Stimulated activated CD4-positive, alpha-beta T cell treated with anti-CD3 and anti-CD28 coated beads, Interleukin-1b, Interleukin-23, amount 100 ng/mL, for 1 hour (primary cell): ENCODE data around the gene ZNF611.
"Not testable (repeated sequence)": the region's sequence is repeated elsewhere in the genome, so short reads cannot be mapped to it uniquely, and the experiment has no call there.

Source experiments
- DNase-seq, 2 donors: peaks; one replicate each; pipeline ENCODE4 v3.0.0-alpha.2; 2020; ENCODE audit warnings: low read depth in 2 of 2

Gene ZNF611

DNA sequence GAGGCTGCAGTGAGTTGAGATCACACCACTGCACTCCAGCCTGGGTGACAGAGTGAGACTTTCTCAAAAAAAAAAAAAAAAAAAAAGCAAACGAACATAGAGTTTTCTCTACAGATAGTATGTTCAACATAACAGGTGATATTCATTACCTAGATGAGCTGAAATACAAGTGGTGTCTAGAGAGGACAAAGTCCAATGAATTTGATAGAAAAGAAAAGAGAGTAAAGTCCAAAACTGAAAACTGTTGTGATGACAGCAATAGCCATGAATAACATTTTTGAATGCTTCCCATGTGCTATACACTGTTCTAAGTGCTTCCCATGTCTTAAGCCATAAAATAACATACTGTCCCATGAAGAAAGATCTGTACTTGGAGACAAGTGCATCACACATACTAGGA, 53.6 kb downstream of the ZNF611 start:
- DNase-seq = not testable (repeated sequence)

DNA sequence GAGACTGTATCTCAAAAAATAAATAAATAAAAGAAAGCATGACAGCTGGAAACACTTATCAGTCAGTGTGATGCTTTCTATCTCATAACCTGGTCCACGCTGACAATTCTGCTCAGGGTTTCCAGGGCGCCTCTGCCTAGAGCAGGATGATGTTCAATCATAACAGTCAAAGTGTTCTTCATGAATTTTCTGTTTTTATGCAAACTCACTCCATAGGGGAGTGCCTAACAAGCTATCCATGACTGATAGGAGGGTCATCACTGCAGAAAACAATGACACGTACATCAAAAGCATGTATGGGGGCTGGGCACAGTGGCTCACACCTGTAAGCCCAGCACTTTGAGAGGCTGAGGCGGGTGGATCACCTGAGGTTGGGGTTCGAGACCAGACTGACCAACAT, 55.2 kb downstream of the ZNF611 start:
- DNase-seq = no peak

DNA sequence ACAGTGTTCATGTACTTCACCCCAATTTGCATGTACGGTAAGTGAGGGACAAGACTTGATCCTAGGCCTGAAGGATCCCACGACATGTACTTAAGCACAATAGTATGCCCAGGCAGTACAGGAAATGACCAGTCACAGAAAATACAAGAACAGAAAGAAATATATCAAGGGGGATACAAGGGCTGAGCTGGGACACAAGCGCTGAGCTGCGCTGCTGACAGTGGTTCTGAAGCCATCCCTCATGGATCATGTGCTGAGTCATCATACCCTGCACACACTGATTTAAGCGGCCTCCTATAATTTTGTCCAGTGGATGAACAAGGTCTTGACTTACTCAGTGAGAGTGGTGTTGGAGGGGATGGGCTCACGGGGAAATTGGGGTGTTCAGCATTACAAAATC, 59.6 kb downstream of the ZNF611 start:
- DNase-seq = not testable (repeated sequence)

DNA sequence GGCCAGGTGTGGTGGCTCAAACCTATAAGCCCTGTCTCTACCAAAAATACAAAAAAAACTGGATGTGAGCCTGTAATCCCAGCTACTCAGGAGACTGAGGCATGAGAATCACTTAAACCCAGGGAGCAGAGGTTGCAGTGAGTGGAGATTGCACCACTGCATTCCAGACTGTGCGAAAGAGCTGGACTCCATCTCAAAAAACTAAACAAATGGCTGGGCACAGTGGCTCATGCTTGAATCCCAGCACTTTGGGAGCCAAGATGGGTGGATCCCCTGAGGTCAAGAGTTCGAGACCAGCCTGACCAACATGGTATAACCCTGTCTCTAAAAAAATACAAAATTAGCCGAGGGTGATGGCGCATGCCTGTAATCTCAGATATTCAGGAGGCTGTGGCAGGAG, 61.8 kb downstream of the ZNF611 start:
- no peak for DNase-seq

DNA sequence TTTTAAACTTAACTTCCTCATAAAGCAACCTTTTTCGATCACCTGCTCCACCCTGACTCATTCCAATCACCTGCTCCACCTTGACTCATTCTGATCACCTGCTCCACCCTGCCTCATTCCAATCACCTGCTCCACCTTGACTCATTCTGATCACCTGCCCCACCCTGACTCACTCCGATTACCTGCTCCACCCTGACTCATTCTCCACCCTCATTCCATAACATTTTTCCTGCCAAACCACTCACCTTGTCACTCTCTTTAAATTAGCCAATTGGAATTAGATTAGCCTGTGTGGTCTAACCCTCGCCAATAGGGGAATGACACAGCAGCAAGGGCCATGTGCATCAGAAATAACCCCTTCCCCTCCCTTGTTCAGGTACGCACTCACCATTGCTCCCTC, 64.8 kb downstream of the ZNF611 start:
- no peak for DNase-seq

DNA sequence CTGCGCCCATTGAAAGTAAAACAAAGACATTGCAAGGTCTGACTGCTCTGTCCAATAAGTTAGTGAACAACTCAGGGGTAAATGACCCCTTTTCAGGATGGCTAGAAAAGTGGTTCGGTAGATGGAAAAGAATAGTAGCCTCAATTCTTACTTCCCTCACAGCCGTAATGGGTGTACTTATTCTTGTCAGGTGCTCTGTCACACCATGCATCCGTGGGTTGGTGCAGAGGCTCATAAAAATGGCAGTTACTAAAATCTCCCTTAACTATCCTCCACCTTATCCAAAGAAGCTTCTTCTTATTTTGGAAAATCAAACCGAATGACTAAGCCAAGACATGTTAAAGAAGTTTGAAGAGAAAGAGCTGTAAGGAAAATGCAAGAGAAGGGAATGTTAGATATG, 65.3 kb downstream of the ZNF611 start:
- DNase-seq = no peak

DNA sequence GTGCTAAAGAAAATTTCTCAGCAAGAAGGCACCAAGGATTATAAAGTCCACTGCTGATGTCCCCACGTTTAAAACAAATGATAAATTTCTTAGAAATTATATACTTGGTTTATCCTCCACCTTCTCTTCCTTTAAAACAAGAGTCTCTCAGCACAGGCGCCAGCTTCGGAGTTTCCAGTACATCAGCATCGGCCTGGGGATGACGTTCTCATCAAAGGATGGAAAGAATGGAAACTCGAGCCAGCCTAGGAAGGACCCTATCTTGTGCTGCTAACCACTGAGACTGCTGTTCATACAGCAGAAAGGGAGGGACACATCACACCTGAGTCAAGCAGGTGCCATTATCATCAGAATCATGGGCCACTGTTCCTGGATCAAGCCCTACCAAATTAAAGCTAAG, 66.9 kb downstream of the ZNF611 start:
- DNase-seq = no peak

DNA sequence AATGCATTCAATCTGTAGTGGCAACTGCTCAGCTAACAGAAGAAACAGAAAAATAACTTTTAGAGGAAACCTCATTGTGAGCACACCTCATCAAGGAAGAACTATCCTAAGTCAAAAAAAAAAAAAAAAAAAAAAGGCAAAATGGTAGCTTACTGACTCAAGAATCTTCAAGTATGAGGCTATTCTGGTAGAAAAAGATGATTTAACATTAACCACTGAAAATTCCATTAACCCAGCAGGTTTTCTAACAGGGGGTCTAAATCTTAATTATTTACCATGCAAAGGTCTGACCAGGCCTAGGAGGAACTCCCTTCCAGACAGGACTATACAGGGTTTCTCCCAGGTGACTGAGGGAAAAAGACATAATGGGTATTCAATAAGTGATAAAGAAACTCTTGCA, 68.3 kb downstream of the ZNF611 start:
- DNase-seq = no peak

DNA sequence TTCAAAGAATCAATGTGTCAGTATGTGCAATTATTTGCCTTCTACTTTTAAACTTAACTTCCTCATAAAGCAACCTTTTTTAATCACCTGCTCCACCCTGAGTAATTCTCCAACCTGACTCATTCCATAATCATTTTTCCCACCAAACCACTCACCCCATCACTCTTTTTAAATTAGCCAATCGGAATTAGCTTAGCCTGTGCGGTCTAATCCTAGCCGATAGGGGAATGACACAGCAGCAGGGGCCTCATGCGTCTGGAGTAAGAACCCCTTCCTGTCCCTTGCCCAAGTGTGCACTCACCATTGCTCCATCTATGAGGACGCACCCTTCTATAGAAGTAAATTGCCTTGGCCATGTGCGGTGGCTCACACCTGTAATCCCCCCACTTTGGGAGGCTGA, 69.3 kb downstream of the ZNF611 start:
- DNase-seq = no peak

DNA sequence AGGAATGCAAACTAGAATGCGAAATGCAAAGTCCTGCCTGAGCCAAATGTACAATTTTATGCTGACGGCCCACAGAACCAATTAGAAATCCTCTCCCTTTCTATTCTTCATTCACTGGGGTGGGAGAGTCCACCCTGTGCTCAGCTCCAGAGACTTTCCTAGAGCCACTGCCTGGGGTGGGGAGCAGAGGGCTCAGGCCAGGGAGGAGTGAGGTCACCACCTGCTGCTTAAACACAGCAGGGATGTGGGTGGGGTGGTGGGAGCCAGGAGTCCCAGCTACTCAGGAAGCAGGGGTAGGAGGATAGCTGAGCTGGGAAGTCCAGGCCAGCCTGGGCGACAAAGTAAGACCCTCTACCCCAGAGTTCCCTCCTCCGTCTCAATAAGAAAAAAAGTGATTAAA, 69.8 kb downstream of the ZNF611 start:
- DNase-seq = no peak

DNA sequence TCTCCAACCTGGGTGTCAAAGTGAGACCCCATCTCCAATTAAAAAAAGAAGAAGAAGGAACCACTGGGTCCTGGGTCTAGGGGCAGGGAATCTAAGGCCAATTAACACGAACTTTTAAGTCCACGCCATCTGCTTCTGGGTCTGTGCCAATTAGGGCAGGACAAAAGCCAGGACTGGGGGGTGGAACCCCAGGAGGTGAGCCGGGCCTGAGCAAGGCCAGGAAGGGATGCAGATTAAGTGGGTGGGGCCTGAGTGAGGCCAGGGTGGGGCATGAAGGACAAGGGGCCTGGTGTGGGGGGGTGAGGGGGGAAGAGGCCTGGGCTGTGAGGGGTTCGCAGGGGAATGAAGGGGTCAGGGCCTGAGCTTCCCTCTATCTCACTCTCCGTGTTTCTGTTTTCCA, 70.4 kb downstream of the ZNF611 start:
- no peak for DNase-seq

DNA sequence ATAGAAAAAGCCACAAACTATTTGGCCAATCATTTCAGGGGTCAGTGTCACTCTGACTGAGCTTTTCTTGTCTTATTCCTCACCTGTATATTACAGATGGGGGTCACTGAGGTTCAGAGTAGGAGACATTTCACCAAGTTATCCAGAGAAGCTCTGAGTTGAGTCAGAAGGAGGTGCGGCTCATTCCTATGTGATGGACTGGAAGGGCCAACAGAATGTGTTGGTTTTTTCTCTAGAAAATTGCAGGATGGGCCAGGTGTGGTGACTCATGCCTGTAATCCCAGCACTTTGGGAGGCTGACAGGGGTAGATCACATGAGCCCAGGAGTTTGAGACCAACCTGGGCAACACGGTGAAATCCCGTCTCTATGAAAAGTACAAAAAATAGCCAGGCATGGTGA, 72.2 kb downstream of the ZNF611 start:
- DNase-seq = no peak

DNA sequence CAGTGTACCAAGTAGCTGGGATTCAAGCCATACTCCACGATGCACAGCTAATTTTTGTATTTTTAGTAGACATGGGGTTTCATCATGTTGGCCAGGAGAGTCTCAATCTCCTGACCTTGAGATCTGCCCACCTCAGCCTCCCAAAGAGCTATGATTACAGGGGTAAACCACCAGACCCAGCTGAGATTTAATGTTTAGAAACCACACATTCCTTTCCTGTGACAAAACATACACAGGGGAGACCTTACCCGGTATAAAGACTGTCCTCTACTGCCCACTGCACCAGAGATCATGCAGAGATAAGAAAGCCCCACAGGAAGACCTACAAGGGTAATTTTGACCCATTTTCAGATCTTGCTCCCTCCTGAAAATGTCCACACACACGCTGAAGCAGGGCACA, 73.9 kb downstream of the ZNF611 start:
- DNase-seq = no peak

DNA sequence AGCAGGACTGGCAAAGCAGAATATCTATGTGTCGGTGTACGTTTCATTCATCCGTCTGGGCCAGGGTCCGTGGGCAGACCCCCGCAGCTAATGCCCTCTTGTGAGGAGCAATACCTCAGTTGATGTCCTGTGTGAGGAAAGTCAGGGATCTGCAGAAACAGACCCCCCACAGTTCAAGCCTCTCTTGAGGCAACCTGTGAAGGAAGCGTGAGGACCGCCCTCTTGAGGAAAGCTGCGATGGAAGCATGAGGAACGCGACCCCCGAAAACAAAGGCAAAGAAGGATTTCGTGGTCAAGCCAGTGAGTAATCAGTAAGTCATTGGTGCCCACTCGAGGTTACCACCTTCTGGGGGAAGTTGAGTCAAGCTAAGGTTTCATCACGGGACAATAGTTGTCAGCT, 75.8 kb downstream of the ZNF611 start:
- DNase-seq = no peak

DNA sequence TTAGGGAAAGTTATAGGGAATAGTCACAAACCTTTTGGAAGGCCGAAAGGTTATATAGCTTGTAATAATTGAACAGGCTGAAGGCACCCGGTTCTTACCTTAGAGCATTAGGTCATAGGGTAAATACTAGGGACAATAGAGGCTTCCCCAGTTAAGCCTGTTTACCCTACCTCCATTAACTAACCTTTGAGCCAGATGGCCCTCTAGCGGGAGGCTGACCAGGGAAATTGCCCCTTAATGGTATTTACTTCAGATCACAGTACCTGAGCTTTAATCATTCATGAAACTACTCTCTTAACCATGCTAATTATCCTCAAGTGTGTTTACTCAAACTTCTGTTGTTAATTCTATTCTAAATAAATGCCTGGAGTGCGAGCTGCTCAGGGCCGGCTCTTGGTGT, 76.2 kb downstream of the ZNF611 start:
- DNase-seq = no peak

DNA sequence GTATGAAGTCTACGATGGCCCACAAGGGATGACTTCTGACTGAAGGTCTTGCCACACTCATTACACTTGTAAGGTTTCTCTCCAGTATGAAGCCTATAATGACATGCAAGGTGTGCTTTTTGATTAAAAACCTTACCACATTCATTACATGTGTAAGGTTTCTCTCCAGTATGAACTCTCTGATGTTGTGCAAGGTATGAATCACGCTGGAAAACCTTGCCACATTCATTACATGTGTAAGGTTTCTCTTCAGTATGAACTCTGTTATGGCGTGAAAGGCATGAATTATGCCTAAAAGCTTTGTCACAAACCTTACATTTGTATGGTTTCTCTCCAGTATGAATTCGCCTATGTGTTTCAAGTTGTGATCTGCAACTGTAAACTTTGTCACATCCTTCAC, 81.7 kb downstream of the ZNF611 start:
- DNase-seq = no peak
